NCI-H748 (cell line): ENCODE data around the gene F5.

ENCODE experiments used
- DNase-seq: peaks from one replicate; lab custom pipeline; 2025; ENCODE audit not compliant: unreplicated experiment; lab: John Stamatoyannopoulos, UW

The F5 gene

GRCh38 chr1:169484101-169484500 lies 102.2 kb downstream of the F5 start:
- DNase-seq, result peak; percentile 17

GRCh38 chr1:169483500-169483966 lies 102.7 kb downstream of the F5 start:
- DNase-seq, result peak; percentile 44

GRCh38 chr1:169479363-169480066 lies 106.8 kb downstream of the F5 start:
- DNase-seq, result no peak

GRCh38 chr1:169478094-169478672 lies 108.1 kb downstream of the F5 start:
- no peak for DNase-seq

GRCh38 chr1:169475806-169476387 lies 110.4 kb downstream of the F5 start:
- no peak for DNase-seq

- DNase-seq, result no peak
Observed at GRCh38 chr1:169474302-169474995, 111.8 kb downstream of the F5 start.

GRCh38 chr1:169473347-169473746 lies 112.9 kb downstream of the F5 start:
- DNase-seq, result no peak

- no peak for DNase-seq
Observed at GRCh38 chr1:169472738-169473137, 113.5 kb downstream of the F5 start.

GRCh38 chr1:169468982-169469381 lies 117.3 kb downstream of the F5 start:
- no peak for DNase-seq

GRCh38 chr1:169466259-169467230 lies 119.7 kb downstream of the F5 start:
- peak; percentile 18 for DNase-seq

GRCh38 chr1:169465281-169465680 lies 121.0 kb downstream of the F5 start:
- no peak for DNase-seq
